ENCODE measurements around the gene LRRC63. TPM values are rescaled to one million over a fixed set of nuclear protein-coding genes. Genes with fewer than 3 reads are reported as not detected.
"Not testable (repeated sequence)": the region's sequence is repeated elsewhere in the genome, so short reads cannot be mapped to it uniquely, and the experiment has no call there.

LRRC63 gene, protein sequence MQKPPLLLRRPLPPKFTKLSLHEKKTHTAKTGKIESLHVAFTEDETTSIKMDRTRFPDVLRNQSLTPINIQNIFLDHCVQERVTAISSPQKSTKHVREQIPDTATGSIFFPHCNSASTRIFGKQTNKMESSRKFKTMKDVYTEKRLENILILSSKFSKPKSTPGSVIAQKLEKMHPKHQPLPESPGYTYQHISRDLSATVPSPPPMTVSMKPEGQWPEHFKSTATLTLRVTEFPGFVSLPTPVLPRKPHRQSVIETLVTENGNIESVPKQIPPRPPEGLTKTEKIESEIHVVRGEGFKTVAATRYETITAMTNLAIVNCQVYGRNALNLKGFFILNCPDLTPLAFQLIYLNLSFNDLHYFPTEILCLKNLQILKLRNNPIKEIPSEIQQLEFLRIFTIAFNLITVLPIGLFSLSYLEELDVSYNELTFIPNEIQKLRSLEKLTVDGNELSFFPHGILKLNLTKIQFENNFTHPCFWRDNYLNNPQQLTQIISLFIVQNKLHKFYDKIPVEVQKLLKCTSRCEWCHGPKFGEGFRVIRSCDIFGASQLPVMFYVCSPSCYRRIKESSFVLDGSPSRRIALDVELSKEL
- total RNA-seq (2014; rRNA removed; shearing (Covaris generic); ENCODE audit: low replicate concordance): not detected in 2 replicates

DNA sequence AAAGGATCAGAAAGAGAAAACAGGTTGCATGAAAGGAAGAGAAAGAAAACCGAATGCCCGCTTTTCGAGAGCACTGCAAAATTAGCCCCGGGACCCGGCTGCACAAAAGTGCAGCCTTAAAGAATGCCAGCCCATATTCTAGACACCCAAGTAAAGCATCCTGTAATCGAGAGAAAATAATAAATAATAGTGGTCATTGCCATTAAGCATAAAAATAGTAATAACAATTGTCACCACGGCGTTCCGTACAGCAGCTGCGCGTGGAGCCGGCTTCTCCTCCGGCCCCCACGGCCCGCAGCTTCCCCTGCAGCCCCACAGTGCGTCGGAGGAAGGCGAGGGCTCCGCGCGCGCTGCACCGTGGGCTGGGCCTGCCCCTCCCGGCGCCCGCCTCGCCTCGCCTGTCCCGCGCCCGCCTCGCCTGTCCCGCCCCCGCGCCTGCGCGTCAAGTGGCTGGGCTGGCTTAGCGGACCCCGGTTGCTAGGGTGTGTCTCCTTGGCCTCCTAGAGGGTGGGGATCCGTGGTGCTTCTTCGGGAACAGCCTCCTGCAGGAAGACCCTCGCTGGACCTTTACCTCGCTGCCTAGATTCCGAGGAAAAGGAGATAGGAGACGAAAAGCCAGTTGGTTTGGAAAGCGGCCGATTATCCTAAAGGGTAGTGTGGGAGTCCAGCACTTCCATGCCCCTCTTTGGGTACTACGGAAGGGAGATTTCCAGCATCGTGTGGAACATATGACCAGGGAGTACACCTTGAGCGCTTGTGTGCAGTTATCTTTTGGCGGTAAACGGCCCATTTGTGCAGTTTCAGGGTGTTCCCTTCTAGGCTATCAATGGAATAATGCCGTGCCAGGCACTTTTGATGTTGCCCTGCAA is at the start of gene LRRC63:
LRRC63 (plus strand) TSS at position 446 of the 869 bp plus-strand sequence. CDS start 1,107 bp downstream, outside the sequence.
- no peaks in the 10 kb centered on the region for H3K9me2 ChIP-seq (replicated peaks; ENCODE audit: insufficient read depth, low read length)
- H3K9me3 ChIP-seq (ENCODE audit: low read length): no peaks in the 10 kb centered on the region
- H3K27me3 ChIP-seq (ENCODE audit: low read length): no peaks in the 10 kb centered on the region
- no peaks in the 10 kb centered on the region for H3K79me2 ChIP-seq (ENCODE audit: low read length)
- H3K4me1 ChIP-seq (ENCODE audit: low read length): peaks cover 14% of the 10 kb centered on the region
- peak within 1 kb of the TSS; percentile 66 for H3K4me2 ChIP-seq (ENCODE audit: low read depth, low read length, poor library complexity, severe bottlenecking)
- no peak within 1 kb of the TSS for H3K27ac ChIP-seq (ENCODE audit: low read length)
- H2AFZ ChIP-seq (ENCODE audit: low read length): peak within 1 kb of the TSS; percentile 57
- H3K36me3 ChIP-seq (ENCODE audit: insufficient read depth, low read length): no peaks in the 10 kb centered on the region
- no peaks in the 10 kb centered on the region for H4K20me1 ChIP-seq (ENCODE audit: insufficient read depth, low read depth, low read length)
- H3K9ac ChIP-seq (ENCODE audit: low read length): peak within 1 kb of the TSS; percentile 19
- H3K4me3 ChIP-seq (ENCODE audit: low read length): peak within 1 kb of the TSS; percentile 40
- DNase-seq: peak; percentile 58

DNA sequence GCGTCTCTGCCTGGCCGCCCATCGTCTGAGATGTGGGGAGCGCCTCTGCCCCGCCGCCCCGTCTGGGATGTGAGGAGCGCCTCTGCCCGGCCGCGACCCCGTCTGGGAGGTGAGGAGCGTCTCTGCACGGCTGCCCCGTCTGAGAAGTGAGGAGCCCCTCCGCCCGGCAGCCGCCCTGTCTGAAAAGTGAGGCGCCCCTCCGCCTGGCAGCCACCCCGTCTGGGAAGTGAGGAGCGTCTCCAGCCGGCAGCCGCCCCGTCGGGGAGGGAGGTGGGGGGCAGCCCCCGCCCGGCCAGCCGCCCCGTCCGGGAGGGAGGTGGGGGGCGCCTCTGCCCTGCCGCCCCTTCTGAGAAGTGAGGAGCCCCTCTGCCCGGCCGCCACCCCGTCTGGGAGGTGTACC is 49.0 kb upstream of the LRRC63 start:
- H3K9me3 ChIP-seq (ENCODE audit: low read length); H2AFZ ChIP-seq (ENCODE audit: low read length); H3K27ac ChIP-seq (ENCODE audit: low read length); H3K9me2 ChIP-seq (replicated peaks; ENCODE audit: insufficient read depth, low read length); DNase-seq; H3K27me3 ChIP-seq (ENCODE audit: low read length); H3K4me3 ChIP-seq (ENCODE audit: low read length); H3K4me2 ChIP-seq (ENCODE audit: low read depth, low read length, poor library complexity, severe bottlenecking); H3K9ac ChIP-seq (ENCODE audit: low read length): not testable (repeated sequence)
- Histone ChIP-seq H3K36me3 (ENCODE audit: insufficient read depth, low read length) (peaks cover 38% of the 10 kb centered on the region), H4K20me1 (ENCODE audit: insufficient read depth, low read depth, low read length) (peaks cover 55% of the 10 kb centered on the region), H3K79me2 (ENCODE audit: low read length) (peaks cover 86% of the 10 kb centered on the region), H3K4me1 (ENCODE audit: low read length) (peaks cover 55% of the 10 kb centered on the region)

DNA sequence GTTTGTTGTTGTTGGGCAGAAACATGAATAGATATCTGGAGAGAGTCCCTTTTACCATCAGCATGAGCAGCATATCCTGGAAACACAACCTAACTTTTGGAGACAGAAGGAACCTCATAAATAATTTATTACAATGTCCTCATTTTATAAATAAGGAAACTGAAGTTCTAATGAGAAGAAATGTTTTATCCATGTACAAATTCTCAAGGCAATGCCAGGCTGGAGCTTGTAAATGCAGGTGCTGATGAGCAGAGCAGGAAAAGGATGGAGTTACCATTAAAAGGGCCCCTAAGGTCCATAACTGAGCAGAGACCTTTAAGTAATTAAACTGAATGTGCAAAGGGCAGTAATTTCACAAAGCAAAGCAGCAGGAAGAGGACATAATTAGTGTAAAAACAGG is 47.1 kb upstream of the LRRC63 start:
- Histone ChIP-seq H3K36me3 (ENCODE audit: insufficient read depth, low read length) (peaks cover 19% of the 10 kb centered on the region), H3K4me2 (ENCODE audit: low read depth, low read length, poor library complexity, severe bottlenecking) (peak overlapping the region; percentile 96), H3K27ac (ENCODE audit: low read length) (peak overlapping the region; percentile 99), H3K9ac (ENCODE audit: low read length) (no peak overlapping the region), H4K20me1 (ENCODE audit: insufficient read depth, low read depth, low read length) (peaks cover 62% of the 10 kb centered on the region), H3K27me3 (ENCODE audit: low read length) (no peaks in the 10 kb centered on the region), H3K79me2 (ENCODE audit: low read length) (peaks cover 86% of the 10 kb centered on the region), H3K4me3 (ENCODE audit: low read length) (no peak overlapping the region), H3K4me1 (ENCODE audit: low read length) (peaks cover 74% of the 10 kb centered on the region), H2AFZ (ENCODE audit: low read length) (no peak overlapping the region), H3K9me3 (ENCODE audit: low read length) (no peaks in the 10 kb centered on the region), H3K9me2 (replicated peaks; ENCODE audit: insufficient read depth, low read length) (no peaks in the 10 kb centered on the region)
- DNase-seq: no peak

DNA sequence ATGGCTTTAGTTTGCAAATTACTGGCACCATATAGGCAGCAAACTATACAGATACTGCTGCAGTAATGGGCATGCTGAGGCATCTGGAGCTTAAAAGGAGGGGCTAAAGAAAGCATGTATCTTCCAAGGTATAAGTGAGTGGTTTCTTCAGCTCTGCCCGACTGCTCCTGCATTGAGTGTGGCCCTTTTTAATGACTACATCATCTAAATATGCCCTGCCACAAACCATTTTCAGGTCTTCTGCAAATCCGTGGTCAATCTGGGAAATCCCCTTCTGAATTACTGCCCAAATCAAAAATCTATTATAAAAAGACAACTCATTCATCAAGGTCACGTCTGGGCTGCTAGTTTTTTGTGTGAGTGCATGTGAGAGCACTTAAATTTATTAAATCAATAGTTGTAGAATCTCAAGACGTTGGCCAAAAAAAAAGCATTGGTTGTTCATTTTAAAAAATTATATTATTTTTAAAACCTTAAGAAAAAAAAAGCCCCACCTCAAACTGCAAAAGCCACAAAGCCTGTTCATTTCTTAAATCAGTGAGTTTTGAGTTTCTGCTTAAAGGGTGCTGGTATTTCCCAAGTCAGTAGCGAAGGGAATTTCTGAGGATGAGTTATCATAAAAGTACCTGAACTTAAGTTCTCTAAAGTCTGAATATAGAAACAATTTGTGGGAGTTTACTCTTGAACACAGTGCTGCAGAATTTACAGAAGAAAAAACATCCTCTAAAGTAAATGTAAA is 46.1 kb upstream of the LRRC63 start:
- Histone ChIP-seq H3K36me3 (ENCODE audit: insufficient read depth, low read length) (peaks cover 12% of the 10 kb centered on the region; the same call in 1 of the 2 replicates), H3K27me3 (ENCODE audit: low read length) (no peaks in the 10 kb centered on the region), H2AFZ (ENCODE audit: low read length) (no peak overlapping the region), H3K79me2 (ENCODE audit: low read length) (peaks cover 86% of the 10 kb centered on the region), H3K4me1 (ENCODE audit: low read length) (peaks cover 82% of the 10 kb centered on the region), H3K4me2 (ENCODE audit: low read depth, low read length, poor library complexity, severe bottlenecking) (peak overlapping the region; percentile 96), H3K9me2 (replicated peaks; ENCODE audit: insufficient read depth, low read length) (no peaks in the 10 kb centered on the region), H3K4me3 (ENCODE audit: low read length) (peak overlapping the region; percentile 39), H3K9me3 (ENCODE audit: low read length) (no peaks in the 10 kb centered on the region), H4K20me1 (ENCODE audit: insufficient read depth, low read depth, low read length) (peaks cover 64% of the 10 kb centered on the region), H3K27ac (ENCODE audit: low read length) (peak overlapping the region; percentile 99), H3K9ac (ENCODE audit: low read length) (peak overlapping the region; percentile 56; the same call in 1 of the 2 replicates)
- peak; percentile 81 for DNase-seq

DNA sequence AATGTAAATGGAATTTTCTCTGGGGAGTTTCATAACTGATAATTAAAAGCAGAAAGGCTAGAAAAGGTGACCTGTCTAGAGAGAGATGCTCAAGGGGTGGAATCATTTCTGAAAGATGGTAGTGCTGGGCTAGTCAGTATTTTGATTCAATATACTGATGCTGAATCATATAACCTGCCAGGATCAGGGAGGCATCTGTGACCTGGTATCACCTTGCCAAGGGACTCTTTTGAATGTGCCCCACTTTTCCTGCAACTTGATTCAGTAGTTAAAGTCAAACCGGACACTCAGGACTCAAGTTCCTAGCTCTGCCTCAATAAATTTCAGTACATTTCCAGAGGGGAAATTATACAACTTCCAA is 45.5 kb upstream of the LRRC63 start:
- Histone ChIP-seq H4K20me1 (ENCODE audit: insufficient read depth, low read depth, low read length) (peaks cover 70% of the 10 kb centered on the region), H3K27me3 (ENCODE audit: low read length) (no peaks in the 10 kb centered on the region), H3K4me1 (ENCODE audit: low read length) (peaks cover 84% of the 10 kb centered on the region), H2AFZ (ENCODE audit: low read length) (no peak overlapping the region), H3K4me3 (ENCODE audit: low read length) (peak overlapping the region; percentile 39), H3K4me2 (ENCODE audit: low read depth, low read length, poor library complexity, severe bottlenecking) (peak overlapping the region; percentile 96), H3K79me2 (ENCODE audit: low read length) (peaks cover 87% of the 10 kb centered on the region), H3K27ac (ENCODE audit: low read length) (peak overlapping the region; percentile 99), H3K9me3 (ENCODE audit: low read length) (no peaks in the 10 kb centered on the region), H3K9ac (ENCODE audit: low read length) (peak overlapping the region; percentile 56), H3K9me2 (replicated peaks; ENCODE audit: insufficient read depth, low read length) (no peaks in the 10 kb centered on the region), H3K36me3 (ENCODE audit: insufficient read depth, low read length) (peaks cover 12% of the 10 kb centered on the region; the same call in 1 of the 2 replicates)
- peak; percentile 55 for DNase-seq

DNA sequence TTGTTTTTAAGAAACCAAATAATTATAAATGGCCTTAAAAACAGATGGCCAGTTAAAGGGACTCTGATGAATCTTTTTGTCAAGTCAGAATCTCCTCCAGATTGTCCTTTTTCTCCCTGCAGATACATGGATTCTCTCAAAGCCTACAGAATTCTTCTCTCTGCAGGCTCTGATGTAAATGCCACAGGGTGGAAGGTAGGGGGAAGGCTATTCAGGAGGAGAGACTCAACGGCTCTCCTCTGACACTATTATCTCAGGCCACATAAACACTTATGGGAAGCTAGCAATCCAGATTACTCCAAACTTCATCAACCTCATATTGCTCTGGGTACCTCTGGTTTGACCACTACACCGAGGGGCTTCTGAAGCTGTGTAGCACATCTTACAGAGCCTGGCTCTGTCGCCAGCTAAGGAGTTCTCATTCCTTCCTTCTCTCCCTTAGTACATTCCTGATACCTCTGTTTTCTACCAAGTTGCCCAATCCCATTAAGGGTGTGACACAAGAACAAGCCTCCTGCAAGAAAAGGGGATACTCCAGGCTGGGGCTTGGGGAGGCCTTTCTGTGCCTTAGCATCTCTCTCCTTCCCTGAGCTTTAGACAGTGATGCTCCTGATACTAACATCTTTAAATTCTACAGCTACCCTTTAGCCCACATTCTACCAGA is 44.6 kb upstream of the LRRC63 start:
- no peak for DNase-seq
- peak overlapping the region; percentile 54 for H3K4me3 ChIP-seq (ENCODE audit: low read length)
- peaks cover 88% of the 10 kb centered on the region for H3K79me2 ChIP-seq (ENCODE audit: low read length)
- H3K4me1 ChIP-seq (ENCODE audit: low read length): peaks cover 86% of the 10 kb centered on the region
- peak overlapping the region; percentile 96 for H3K4me2 ChIP-seq (ENCODE audit: low read depth, low read length, poor library complexity, severe bottlenecking)
- H3K27me3 ChIP-seq (ENCODE audit: low read length): no peaks in the 10 kb centered on the region
- no peaks in the 10 kb centered on the region for H3K9me3 ChIP-seq (ENCODE audit: low read length)
- H3K27ac ChIP-seq (ENCODE audit: low read length): peak overlapping the region; percentile 99
- H3K9me2 ChIP-seq (replicated peaks; ENCODE audit: insufficient read depth, low read length): no peaks in the 10 kb centered on the region
- peaks cover 78% of the 10 kb centered on the region for H4K20me1 ChIP-seq (ENCODE audit: insufficient read depth, low read depth, low read length)
- H3K9ac ChIP-seq (ENCODE audit: low read length): peak overlapping the region; percentile 56
- H2AFZ ChIP-seq (ENCODE audit: low read length): no peak overlapping the region
- H3K36me3 ChIP-seq (ENCODE audit: insufficient read depth, low read length): peaks cover 12% of the 10 kb centered on the region; the same call in 1 of the 2 replicates

DNA sequence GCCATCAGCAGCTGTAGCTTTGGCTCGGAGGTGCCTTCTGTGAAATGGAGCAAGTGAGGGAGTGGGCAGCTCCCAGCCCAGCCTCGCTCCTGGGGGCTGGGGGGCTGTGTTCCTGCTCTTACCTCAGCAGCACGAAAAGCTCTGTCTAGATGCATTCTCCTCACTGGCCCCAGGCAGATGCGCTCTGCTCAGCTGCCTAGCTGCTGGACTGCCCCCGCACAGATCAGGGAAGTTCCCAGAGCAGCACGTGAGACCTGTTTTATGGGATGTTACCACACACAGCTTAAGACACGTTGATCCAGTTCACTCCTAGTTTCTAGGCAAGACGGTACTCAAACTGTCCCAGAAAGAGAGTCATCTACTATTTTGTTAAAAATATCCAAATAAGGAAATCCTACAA is 43.4 kb upstream of the LRRC63 start:
- peak overlapping the region; percentile 54 for H3K4me3 ChIP-seq (ENCODE audit: low read length)
- peaks cover 100% of the 10 kb centered on the region for H3K79me2 ChIP-seq (ENCODE audit: low read length)

More for the DNA sequence above, 43.4 kb upstream of the LRRC63 start:
- peaks cover 99% of the 10 kb centered on the region for H3K4me1 ChIP-seq (ENCODE audit: low read length)
- H3K27me3 ChIP-seq (ENCODE audit: low read length): no peaks in the 10 kb centered on the region
- peak overlapping the region; percentile 99 for H3K27ac ChIP-seq (ENCODE audit: low read length)
- peak; percentile 78 for DNase-seq
- peak overlapping the region; percentile 96 for H3K4me2 ChIP-seq (ENCODE audit: low read depth, low read length, poor library complexity, severe bottlenecking)
- H3K9me3 ChIP-seq (ENCODE audit: low read length): no peaks in the 10 kb centered on the region
- no peaks in the 10 kb centered on the region for H3K9me2 ChIP-seq (replicated peaks; ENCODE audit: insufficient read depth, low read length)
- H3K36me3 ChIP-seq (ENCODE audit: insufficient read depth, low read length): peaks cover 19% of the 10 kb centered on the region; the same call in 1 of the 2 replicates
- H3K9ac ChIP-seq (ENCODE audit: low read length): peak overlapping the region; percentile 56
- H4K20me1 ChIP-seq (ENCODE audit: insufficient read depth, low read depth, low read length): peaks cover 91% of the 10 kb centered on the region
- no peak overlapping the region for H2AFZ ChIP-seq (ENCODE audit: low read length)

Data from Karpas-422 (cell line).